ENCODE data around the gene ATF6B.

ATF6B gene

GRCh38 chr6:32154514-32155161 is 26.6 kb upstream of the ATF6B start:
- H3K4me3 ChIP-seq (ENCODE audit: low read length): peak overlapping the region; percentile 94
- TF ChIP-seq CTCF (IDR thresholded peaks at IDR 0.05; ENCODE audit: insufficient read depth, low read depth, low read length, missing control alignments): peak; percentile 71
- peak; percentile 79 for DNase-seq (ENCODE audit: low read depth)

- H3K4me3 ChIP-seq (ENCODE audit: low read length): peak within 1 kb of the TSS; percentile 94
- peak; percentile 88 for DNase-seq (ENCODE audit: low read depth)
- TF ChIP-seq CTCF (IDR thresholded peaks at IDR 0.05; ENCODE audit: insufficient read depth, low read depth, low read length, missing control alignments): peak; percentile 26
Measured at GRCh38 chr6:32153564-32154513, 25.8 kb upstream of the ATF6B start, which contains the start of gene PPT2. Gene PPT2 (plus strand): TSS chr6:32154141. CDS start chr6:32154595, 454 bp downstream.

- peak; percentile 38 for DNase-seq (ENCODE audit: low read depth)
- no peak for TF ChIP-seq CTCF (IDR thresholded peaks at IDR 0.05; ENCODE audit: insufficient read depth, low read depth, low read length, missing control alignments)
- peak overlapping the region; percentile 94 for H3K4me3 ChIP-seq (ENCODE audit: low read length)
Measured at GRCh38 chr6:32152769-32153563, 24.9 kb upstream of the ATF6B start.

- TF ChIP-seq CTCF (IDR thresholded peaks at IDR 0.05; ENCODE audit: insufficient read depth, low read depth, low read length, missing control alignments): no peak
- no peak for DNase-seq (ENCODE audit: low read depth)
- peak within 1 kb of the TSS; percentile 94 for H3K4me3 ChIP-seq (ENCODE audit: low read length)
Measured at GRCh38 chr6:32151863-32152768, 24.1 kb upstream of the ATF6B start, which contains the start of gene PRRT1. Gene PRRT1 (minus strand): TSS chr6:32151939. CDS start chr6:32151827, 112 bp downstream.

- DNase-seq (ENCODE audit: low read depth): no peak
- H3K4me3 ChIP-seq (ENCODE audit: low read length): no peak overlapping the region
- TF ChIP-seq CTCF (IDR thresholded peaks at IDR 0.05; ENCODE audit: insufficient read depth, low read depth, low read length, missing control alignments): no peak
Measured at GRCh38 chr6:32151181-32151862, 23.3 kb upstream of the ATF6B start.

Measured in epithelial cell of esophagus (primary cell).